Neural crest cell (in vitro differentiated cells): Measurements from ENCODE around the gene AGO4. TPM values are rescaled to one million over a fixed set of nuclear protein-coding genes. Genes with fewer than 3 reads are reported as not detected.
"Not testable (repeated sequence)": the region's sequence is repeated elsewhere in the genome, so short reads cannot be mapped to it uniquely, and the experiment has no call there.

Source experiments
- DNase-seq: peaks from one replicate; pipeline ENCODE4 v3.0.0; 2021; ENCODE audit warnings: low read depth, mixed read lengths, low spot score
- H3K27ac Mint-ChIP-seq: one replicate; pipeline ENCODE4 v1.8.0; 2021; ENCODE audit warnings: mild to moderate bottlenecking, mixed read lengths; ENCODE audit not compliant: unreplicated experiment
- H3K27me3 Mint-ChIP-seq: 2 replicates; pipeline ENCODE4 v1.8.0; 2021; ENCODE audit warnings: low read depth, mild to moderate bottlenecking, mixed read lengths
- H3K36me3 Mint-ChIP-seq: 2 replicates; pipeline ENCODE4 v1.8.0; 2021; ENCODE audit warnings: low read depth, mild to moderate bottlenecking, mixed read lengths
- H3K4me1 Mint-ChIP-seq: 2 replicates; pipeline ENCODE4 v1.8.0; 2021; ENCODE audit warnings: mixed read lengths
- H3K4me3 Mint-ChIP-seq: one replicate; pipeline ENCODE4 v1.8.0; 2021; ENCODE audit warnings: mild to moderate bottlenecking, mixed read lengths
- H3K9me3 Mint-ChIP-seq: 2 replicates; pipeline ENCODE4 v1.8.0; 2021; ENCODE audit warnings: mixed read lengths
- CTCF ChIP-seq: fragments of 200-600 bp; sonication (generic); conservative IDR thresholded peaks from 2 replicates; pipeline ENCODE4 v1.5.0; 2021; ENCODE audit warnings: antibody characterized with exemption, mild to moderate bottlenecking
- total RNA-seq: library from RNA; stranded (reverse); gene quantifications from 2 replicates; pipeline ENCODE4 v1.2.1, GENCODE V29; 2021

Gene AGO4
- total RNA-seq, 1 donor from 2014 or later, result 17.1 TPM

GRCh38 chr1:35788139-35788538, 19.7 kb upstream of the AGO4 start:
- H3K27me3 Mint-ChIP-seq, result no peaks in the 10 kb centered on the region
- no peaks in the 10 kb centered on the region for H3K36me3 Mint-ChIP-seq
- no peak for DNase-seq
- H3K4me1 Mint-ChIP-seq, result no peaks in the 10 kb centered on the region
- TF ChIP-seq CTCF, result no peak
- H3K9me3 Mint-ChIP-seq, result no peaks in the 10 kb centered on the region
- H3K4me3 Mint-ChIP-seq, result no peak overlapping the region
- no peak overlapping the region for H3K27ac Mint-ChIP-seq

- Mint-ChIP-seq H3K4me1 (no peaks in the 10 kb centered on the region), H3K9me3 (no peaks in the 10 kb centered on the region), H3K27me3 (no peaks in the 10 kb centered on the region), H3K36me3 (no peaks in the 10 kb centered on the region), H3K4me3 (no peak overlapping the region), H3K27ac (no peak overlapping the region)
- no peak for TF ChIP-seq CTCF
- no peak for DNase-seq
Measured at GRCh38 chr1:35790670-35791069, 17.1 kb upstream of the AGO4 start.

- no peak for TF ChIP-seq CTCF
- no peak overlapping the region for H3K4me3 Mint-ChIP-seq
- H3K36me3 Mint-ChIP-seq, result no peaks in the 10 kb centered on the region
- DNase-seq, result no peak
- H3K27me3 Mint-ChIP-seq, result no peaks in the 10 kb centered on the region
- H3K4me1 Mint-ChIP-seq, result no peaks in the 10 kb centered on the region
- no peak overlapping the region for H3K27ac Mint-ChIP-seq
- H3K9me3 Mint-ChIP-seq, result no peaks in the 10 kb centered on the region
Measured at GRCh38 chr1:35795295-35795694, 12.5 kb upstream of the AGO4 start.

- Mint-ChIP-seq H3K27ac (no peak overlapping the region), H3K9me3 (no peaks in the 10 kb centered on the region), H3K36me3 (no peaks in the 10 kb centered on the region), H3K4me3 (no peak overlapping the region), H3K27me3 (no peaks in the 10 kb centered on the region), H3K4me1 (no peaks in the 10 kb centered on the region)
- no peak for TF ChIP-seq CTCF
- no peak for DNase-seq
Measured at GRCh38 chr1:35797380-35797779, 10.4 kb upstream of the AGO4 start.

GRCh38 chr1:35798019-35798418, 9.8 kb upstream of the AGO4 start:
- not testable (repeated sequence) for H3K36me3 Mint-ChIP-seq, H3K4me1 Mint-ChIP-seq, H3K9me3 Mint-ChIP-seq, DNase-seq, H3K27me3 Mint-ChIP-seq, H3K4me3 Mint-ChIP-seq, H3K27ac Mint-ChIP-seq

- H3K36me3 Mint-ChIP-seq, H3K4me1 Mint-ChIP-seq, H3K27me3 Mint-ChIP-seq, H3K9me3 Mint-ChIP-seq, H3K27ac Mint-ChIP-seq, H3K4me3 Mint-ChIP-seq, DNase-seq: not testable (repeated sequence)
Measured at GRCh38 chr1:35800167-35800887, 7.5 kb upstream of the AGO4 start.
